ENCODE data around the gene TNFSF10. TPM values are rescaled to one million over a fixed set of nuclear protein-coding genes. Genes with fewer than 3 reads are reported as not detected.

TNFSF10 gene
- total and polyA plus RNA-seq, 2 donors (not counting 1 experiment from before 2014, with no cell fraction given) = 16.4 to 21.0 TPM

- Histone ChIP-seq H2AFZ (ENCODE audit: insufficient read depth, low read depth, low read length, poor library complexity, severe bottlenecking) (no peak overlapping the region), H3K36me3 (replicated peaks in 1 of 2; ENCODE audit: control extremely low read depth in 1 of 2, control insufficient read depth in 1 of 2, extremely low read depth in 1 of 2, insufficient read depth in 2 of 2, low read length in 1 of 2) (no peaks in the 10 kb centered on the region), H3K79me2 (ENCODE audit: control insufficient read depth, insufficient read depth, low read length) (no peaks in the 10 kb centered on the region), H3K4me2 (replicated peaks; ENCODE audit: low read depth, low read length, poor library complexity, severe bottlenecking) (no peak overlapping the region), H3K9me3 (ENCODE audit: control extremely low read depth in 1 of 3, control insufficient read depth in 2 of 3, insufficient read depth in 1 of 3, low read length in 2 of 3) (no peaks in the 10 kb centered on the region), H3K27me3 (replicated peaks in 1 of 4; ENCODE audit: control extremely low read depth in 1 of 4, control insufficient read depth in 3 of 4, insufficient read depth in 4 of 4, low read length in 3 of 4) (no peaks in the 10 kb centered on the region), H4K20me1 (ENCODE audit: control insufficient read depth, insufficient read depth, low read length, poor library complexity, severe bottlenecking) (no peaks in the 10 kb centered on the region), H3K4me3 (ENCODE audit: control extremely low read depth in 1 of 5, extremely low read depth in 1 of 5, insufficient read depth in 1 of 5, low read depth in 2 of 5, low read length in 4 of 5) (no peak overlapping the region), H3K9ac (ENCODE audit: low read length) (no peak overlapping the region), H3K27ac (ENCODE audit: low read length in 2 of 2) (no peak overlapping the region), H3K4me1 (ENCODE audit: control insufficient read depth in 2 of 2, insufficient read depth in 2 of 2, low read length in 2 of 2) (peaks cover 7 to 10% of the 10 kb centered on the region in 2 donors)
- intact Hi-C loops (cut with micrococcal nuclease) = no loop called here
- no peak overlapping the region for H3K27ac Mint-ChIP-seq
- no peaks in the 10 kb centered on the region for H3K27me3 Mint-ChIP-seq
- no peak for DNase-seq
- H3K4me3 Mint-ChIP-seq = no peak overlapping the region
- ChIA-PET POLR2A (no interaction called here), CTCF (no interaction called here)
- ATAC-seq (ENCODE audit: low read depth) = no peak
- WGBS (ENCODE audit: insufficient coverage) = no CpG with 5 or more reads among the region's 1 CpG
- TF ChIP-seq EZH2 (IDR thresholded peaks at IDR 0.05; ENCODE audit: borderline replicate concordance, insufficient read depth, low read depth, low read length, poor library complexity, severe bottlenecking) = no peak
- TF ChIP-seq, protein P1, sequence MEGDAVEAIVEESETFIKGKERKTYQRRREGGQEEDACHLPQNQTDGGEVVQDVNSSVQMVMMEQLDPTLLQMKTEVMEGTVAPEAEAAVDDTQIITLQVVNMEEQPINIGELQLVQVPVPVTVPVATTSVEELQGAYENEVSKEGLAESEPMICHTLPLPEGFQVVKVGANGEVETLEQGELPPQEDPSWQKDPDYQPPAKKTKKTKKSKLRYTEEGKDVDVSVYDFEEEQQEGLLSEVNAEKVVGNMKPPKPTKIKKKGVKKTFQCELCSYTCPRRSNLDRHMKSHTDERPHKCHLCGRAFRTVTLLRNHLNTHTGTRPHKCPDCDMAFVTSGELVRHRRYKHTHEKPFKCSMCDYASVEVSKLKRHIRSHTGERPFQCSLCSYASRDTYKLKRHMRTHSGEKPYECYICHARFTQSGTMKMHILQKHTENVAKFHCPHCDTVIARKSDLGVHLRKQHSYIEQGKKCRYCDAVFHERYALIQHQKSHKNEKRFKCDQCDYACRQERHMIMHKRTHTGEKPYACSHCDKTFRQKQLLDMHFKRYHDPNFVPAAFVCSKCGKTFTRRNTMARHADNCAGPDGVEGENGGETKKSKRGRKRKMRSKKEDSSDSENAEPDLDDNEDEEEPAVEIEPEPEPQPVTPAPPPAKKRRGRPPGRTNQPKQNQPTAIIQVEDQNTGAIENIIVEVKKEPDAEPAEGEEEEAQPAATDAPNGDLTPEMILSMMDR (IDR thresholded peaks at IDR 0.05) = no peak
- H3K9me3 Mint-ChIP-seq (ENCODE audit: insufficient read depth) = no peaks in the 10 kb centered on the region
- peaks cover 10% of the 10 kb centered on the region for H3K4me1 Mint-ChIP-seq
These were observed 28.6 kb upstream of the TNFSF10 start for GRCh38 chr3:172551874-172552273.

DNA sequence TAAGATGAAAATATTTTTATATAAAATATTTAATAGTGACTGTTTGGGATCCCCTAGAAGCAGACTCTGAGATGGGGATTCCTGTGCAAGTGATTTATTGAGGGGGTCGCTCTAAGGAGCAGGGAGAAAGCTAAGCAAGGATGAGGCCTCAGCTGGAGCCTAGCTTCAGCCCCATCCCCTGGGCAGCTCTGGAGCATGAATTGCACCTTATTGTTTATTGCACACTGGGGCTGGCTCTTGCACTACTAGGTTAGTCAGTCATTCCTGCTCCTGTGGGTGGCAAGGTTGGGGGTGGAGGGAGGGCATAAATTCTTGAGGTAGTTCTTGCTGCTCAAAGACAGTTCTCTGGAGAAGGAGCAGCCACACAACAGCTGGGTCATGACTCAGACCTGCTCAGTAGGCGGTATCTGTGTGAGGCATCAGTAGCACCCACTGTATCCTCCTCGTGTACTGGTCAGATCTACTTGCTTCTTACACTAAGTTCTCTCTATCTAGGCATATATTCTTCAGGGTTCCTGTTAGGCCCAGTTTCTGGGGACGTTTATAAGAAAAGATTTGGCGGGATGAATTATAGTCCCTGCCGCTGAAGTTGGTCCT, 27.2 kb upstream of the TNFSF10 start:
- 46% methylated on average over 2 of the region's 6 CpGs for WGBS (ENCODE audit: insufficient coverage)
- Histone ChIP-seq H3K9me3 (ENCODE audit: control extremely low read depth in 1 of 3, control insufficient read depth in 2 of 3, insufficient read depth in 1 of 3, low read length in 2 of 3) (no peaks in the 10 kb centered on the region), H3K27ac (ENCODE audit: low read length in 2 of 2) (no peak overlapping the region), H3K4me2 (replicated peaks; ENCODE audit: low read depth, low read length, poor library complexity, severe bottlenecking) (no peak overlapping the region), H2AFZ (ENCODE audit: insufficient read depth, low read depth, low read length, poor library complexity, severe bottlenecking) (no peak overlapping the region), H3K4me3 (ENCODE audit: control extremely low read depth in 1 of 5, extremely low read depth in 1 of 5, insufficient read depth in 1 of 5, low read depth in 2 of 5, low read length in 4 of 5) (no peak overlapping the region), H3K36me3 (replicated peaks in 1 of 2; ENCODE audit: control extremely low read depth in 1 of 2, control insufficient read depth in 1 of 2, extremely low read depth in 1 of 2, insufficient read depth in 2 of 2, low read length in 1 of 2) (no peaks in the 10 kb centered on the region), H3K79me2 (ENCODE audit: control insufficient read depth, insufficient read depth, low read length) (no peaks in the 10 kb centered on the region), H3K9ac (ENCODE audit: low read length) (no peak overlapping the region), H3K4me1 (ENCODE audit: control insufficient read depth in 2 of 2, insufficient read depth in 2 of 2, low read length in 2 of 2) (peaks cover 15 to 18% of the 10 kb centered on the region in 2 donors), H4K20me1 (ENCODE audit: control insufficient read depth, insufficient read depth, low read length, poor library complexity, severe bottlenecking) (no peaks in the 10 kb centered on the region), H3K27me3 (replicated peaks in 1 of 4; ENCODE audit: control extremely low read depth in 1 of 4, control insufficient read depth in 3 of 4, insufficient read depth in 4 of 4, low read length in 3 of 4) (no peaks in the 10 kb centered on the region)
- no peaks in the 10 kb centered on the region for H3K27me3 Mint-ChIP-seq
- ChIA-PET POLR2A (no interaction called here), CTCF (no interaction called here)
- no peak for ATAC-seq (ENCODE audit: low read depth)
- DNase-seq = no peak
- H3K4me3 Mint-ChIP-seq = no peak overlapping the region
- peaks cover 19% of the 10 kb centered on the region for H3K4me1 Mint-ChIP-seq
- TF ChIP-seq, protein P1 (IDR thresholded peaks at IDR 0.05) = no peak
- no peak for TF ChIP-seq EZH2 (IDR thresholded peaks at IDR 0.05; ENCODE audit: borderline replicate concordance, insufficient read depth, low read depth, low read length, poor library complexity, severe bottlenecking)
- intact Hi-C loops (cut with micrococcal nuclease) = no loop called here
- H3K27ac Mint-ChIP-seq = no peak overlapping the region
- H3K9me3 Mint-ChIP-seq (ENCODE audit: insufficient read depth) = no peaks in the 10 kb centered on the region
